ENCODE results near the gene CLPSL1. TPM values are rescaled to one million over a fixed set of nuclear protein-coding genes. Genes with fewer than 3 reads are reported as not detected.

Gene CLPSL1
- total and polyA plus RNA-seq, 2 of the 13 experiments (the other 11 are each of a cell fraction or from before 2014, with no cell fraction given): not detected

DNA sequence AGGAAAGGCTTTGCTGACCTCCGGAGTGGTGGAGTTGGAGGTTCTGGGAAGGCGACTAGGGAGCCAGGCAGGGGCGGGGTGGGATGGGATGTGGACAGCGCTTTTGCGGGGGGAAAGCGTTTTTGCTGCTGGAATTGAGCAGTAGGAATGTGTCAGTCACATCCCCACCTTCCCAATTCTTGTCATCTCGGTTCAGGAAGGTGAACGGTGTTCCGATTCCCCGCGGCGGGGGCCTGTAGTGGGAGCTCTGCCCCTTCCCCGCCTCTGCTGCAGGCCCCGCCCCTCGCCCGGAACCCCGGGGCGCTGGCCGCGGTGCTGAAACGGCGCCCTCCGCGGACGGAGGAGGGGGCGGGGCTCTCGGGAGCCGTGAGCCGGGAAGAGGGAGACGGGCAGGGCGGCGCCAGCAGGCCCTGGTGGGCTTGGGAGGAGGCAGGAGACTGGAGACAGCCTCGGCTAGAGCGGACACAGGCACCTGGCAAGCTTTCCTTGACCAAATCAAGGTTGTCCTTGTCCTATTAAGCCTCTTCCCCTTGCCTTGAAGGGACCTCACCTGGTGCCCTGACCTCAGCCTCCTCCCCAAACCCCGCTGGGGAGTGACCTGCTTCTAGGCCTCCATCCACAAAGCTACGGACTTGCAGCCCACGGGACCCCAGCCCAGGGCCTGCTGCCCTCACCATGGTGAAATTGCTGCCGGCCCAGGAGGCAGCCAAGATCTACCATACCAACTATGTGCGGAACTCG lies 24.3 kb downstream of the CLPSL1 start, which contains the start of gene LHFPL5 (continued):
- TF ChIP-seq EHMT2 (IDR thresholded peaks at IDR 0.05; ENCODE audit: borderline replicate concordance, low read depth, low read length): peak; percentile 80
- TF ChIP-seq ETV6 (CRISPR knock-in tag; conservative IDR thresholded peaks at IDR 0.05): peak; percentile 99
- TF ChIP-seq RBAK (CRISPR knock-in tag; IDR thresholded peaks at IDR 0.05): no peak
- peak in 1 of 2 experiments; percentile 69; a peak in 1 of 4 replicates for TF ChIP-seq NR2F1 (CRISPR knock-in tag; IDR thresholded peaks at IDR 0.05)
- TF ChIP-seq ASH2L (IDR thresholded peaks at IDR 0.05; ENCODE audit: insufficient read length, low read depth, low read length): no peak
- TF ChIP-seq, protein P1, sequence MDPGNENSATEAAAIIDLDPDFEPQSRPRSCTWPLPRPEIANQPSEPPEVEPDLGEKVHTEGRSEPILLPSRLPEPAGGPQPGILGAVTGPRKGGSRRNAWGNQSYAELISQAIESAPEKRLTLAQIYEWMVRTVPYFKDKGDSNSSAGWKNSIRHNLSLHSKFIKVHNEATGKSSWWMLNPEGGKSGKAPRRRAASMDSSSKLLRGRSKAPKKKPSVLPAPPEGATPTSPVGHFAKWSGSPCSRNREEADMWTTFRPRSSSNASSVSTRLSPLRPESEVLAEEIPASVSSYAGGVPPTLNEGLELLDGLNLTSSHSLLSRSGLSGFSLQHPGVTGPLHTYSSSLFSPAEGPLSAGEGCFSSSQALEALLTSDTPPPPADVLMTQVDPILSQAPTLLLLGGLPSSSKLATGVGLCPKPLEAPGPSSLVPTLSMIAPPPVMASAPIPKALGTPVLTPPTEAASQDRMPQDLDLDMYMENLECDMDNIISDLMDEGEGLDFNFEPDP (CRISPR knock-in tag; conservative IDR thresholded peaks at IDR 0.05): peak; percentile 99
- TF ChIP-seq CENPX (CRISPR knock-in tag; IDR thresholded peaks at IDR 0.05): no peak
- TF ChIP-seq, protein P2, sequence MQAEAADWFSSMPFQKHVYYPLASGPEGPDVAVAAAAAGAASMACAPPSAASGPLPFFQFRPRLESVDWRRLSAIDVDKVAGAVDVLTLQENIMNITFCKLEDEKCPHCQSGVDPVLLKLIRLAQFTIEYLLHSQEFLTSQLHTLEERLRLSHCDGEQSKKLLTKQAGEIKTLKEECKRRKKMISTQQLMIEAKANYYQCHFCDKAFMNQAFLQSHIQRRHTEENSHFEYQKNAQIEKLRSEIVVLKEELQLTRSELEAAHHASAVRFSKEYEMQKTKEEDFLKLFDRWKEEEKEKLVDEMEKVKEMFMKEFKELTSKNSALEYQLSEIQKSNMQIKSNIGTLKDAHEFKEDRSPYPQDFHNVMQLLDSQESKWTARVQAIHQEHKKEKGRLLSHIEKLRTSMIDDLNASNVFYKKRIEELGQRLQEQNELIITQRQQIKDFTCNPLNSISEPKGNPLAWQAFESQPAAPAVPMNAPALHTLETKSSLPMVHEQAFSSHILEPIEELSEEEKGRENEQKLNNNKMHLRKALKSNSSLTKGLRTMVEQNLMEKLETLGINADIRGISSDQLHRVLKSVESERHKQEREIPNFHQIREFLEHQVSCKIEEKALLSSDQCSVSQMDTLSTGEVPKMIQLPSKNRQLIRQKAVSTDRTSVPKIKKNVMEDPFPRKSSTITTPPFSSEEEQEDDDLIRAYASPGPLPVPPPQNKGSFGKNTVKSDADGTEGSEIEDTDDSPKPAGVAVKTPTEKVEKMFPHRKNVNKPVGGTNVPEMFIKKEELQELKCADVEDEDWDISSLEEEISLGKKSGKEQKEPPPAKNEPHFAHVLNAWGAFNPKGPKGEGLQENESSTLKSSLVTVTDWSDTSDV (CRISPR knock-in tag; IDR thresholded peaks at IDR 0.05): peak; percentile 97
- TF ChIP-seq GATAD2A (CRISPR knock-in tag; IDR thresholded peaks at IDR 0.05): peak; percentile 59; the same call in 1 of the 2 replicates
- TF ChIP-seq CCDC6 (CRISPR knock-in tag; IDR thresholded peaks at IDR 0.05): peak; percentile 99
- peak; percentile 100 for TF ChIP-seq TMF1 (CRISPR knock-in tag; IDR thresholded peaks at IDR 0.05; ENCODE audit: low read depth)
- TF ChIP-seq IKZF4 (CRISPR knock-in tag; IDR thresholded peaks at IDR 0.05; ENCODE audit: borderline replicate concordance, low read depth, not compliant biosample characterization): peak; percentile 100
- TF ChIP-seq, protein P3, sequence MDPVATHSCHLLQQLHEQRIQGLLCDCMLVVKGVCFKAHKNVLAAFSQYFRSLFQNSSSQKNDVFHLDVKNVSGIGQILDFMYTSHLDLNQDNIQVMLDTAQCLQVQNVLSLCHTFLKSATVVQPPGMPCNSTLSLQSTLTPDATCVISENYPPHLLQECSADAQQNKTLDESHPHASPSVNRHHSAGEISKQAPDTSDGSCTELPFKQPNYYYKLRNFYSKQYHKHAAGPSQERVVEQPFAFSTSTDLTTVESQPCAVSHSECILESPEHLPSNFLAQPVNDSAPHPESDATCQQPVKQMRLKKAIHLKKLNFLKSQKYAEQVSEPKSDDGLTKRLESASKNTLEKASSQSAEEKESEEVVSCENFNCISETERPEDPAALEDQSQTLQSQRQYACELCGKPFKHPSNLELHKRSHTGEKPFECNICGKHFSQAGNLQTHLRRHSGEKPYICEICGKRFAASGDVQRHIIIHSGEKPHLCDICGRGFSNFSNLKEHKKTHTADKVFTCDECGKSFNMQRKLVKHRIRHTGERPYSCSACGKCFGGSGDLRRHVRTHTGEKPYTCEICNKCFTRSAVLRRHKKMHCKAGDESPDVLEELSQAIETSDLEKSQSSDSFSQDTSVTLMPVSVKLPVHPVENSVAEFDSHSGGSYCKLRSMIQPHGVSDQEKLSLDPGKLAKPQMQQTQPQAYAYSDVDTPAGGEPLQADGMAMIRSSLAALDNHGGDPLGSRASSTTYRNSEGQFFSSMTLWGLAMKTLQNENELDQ (CRISPR knock-in tag; IDR thresholded peaks at IDR 0.05; ENCODE audit: borderline replicate concordance): peak; percentile 99
- TF ChIP-seq NFE2 (CRISPR knock-in tag; IDR thresholded peaks at IDR 0.05): 0 out of 2 replicates have a peak, but pooled peaks have one; percentile 31
- TF ChIP-seq GABPB1 (CRISPR knock-in tag; IDR thresholded peaks at IDR 0.05): peak; percentile 91
- peak; percentile 98; the same call in 1 of the 2 replicates for TF ChIP-seq ZNF674 (CRISPR knock-in tag; IDR thresholded peaks at IDR 0.05; ENCODE audit: low read depth)
- TF ChIP-seq, protein P4, sequence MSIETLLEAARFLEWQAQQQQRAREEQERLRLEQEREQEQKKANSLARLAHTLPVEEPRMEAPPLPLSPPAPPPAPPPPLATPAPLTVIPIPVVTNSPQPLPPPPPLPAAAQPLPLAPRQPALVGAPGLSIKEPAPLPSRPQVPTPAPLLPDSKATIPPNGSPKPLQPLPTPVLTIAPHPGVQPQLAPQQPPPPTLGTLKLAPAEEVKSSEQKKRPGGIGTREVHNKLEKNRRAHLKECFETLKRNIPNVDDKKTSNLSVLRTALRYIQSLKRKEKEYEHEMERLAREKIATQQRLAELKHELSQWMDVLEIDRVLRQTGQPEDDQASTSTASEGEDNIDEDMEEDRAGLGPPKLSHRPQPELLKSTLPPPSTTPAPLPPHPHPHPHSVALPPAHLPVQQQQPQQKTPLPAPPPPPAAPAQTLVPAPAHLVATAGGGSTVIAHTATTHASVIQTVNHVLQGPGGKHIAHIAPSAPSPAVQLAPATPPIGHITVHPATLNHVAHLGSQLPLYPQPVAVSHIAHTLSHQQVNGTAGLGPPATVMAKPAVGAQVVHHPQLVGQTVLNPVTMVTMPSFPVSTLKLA (IDR thresholded peaks at IDR 0.05): no peak
- TF ChIP-seq MED8 (CRISPR knock-in tag; IDR thresholded peaks at IDR 0.05; ENCODE audit: insufficient replicate concordance): no peak
- peak; percentile 78 for TF ChIP-seq FOXA3 (CRISPR knock-in tag; IDR thresholded peaks at IDR 0.05)
- TF ChIP-seq KLF13 (CRISPR knock-in tag; IDR thresholded peaks at IDR 0.05): peak; percentile 97
- TF ChIP-seq ZBTB21 (CRISPR knock-in tag; IDR thresholded peaks at IDR 0.05): peak; percentile 74; the same call in 1 of the 2 replicates
